ENCODE measurements around the gene WASHC4.

DNA sequence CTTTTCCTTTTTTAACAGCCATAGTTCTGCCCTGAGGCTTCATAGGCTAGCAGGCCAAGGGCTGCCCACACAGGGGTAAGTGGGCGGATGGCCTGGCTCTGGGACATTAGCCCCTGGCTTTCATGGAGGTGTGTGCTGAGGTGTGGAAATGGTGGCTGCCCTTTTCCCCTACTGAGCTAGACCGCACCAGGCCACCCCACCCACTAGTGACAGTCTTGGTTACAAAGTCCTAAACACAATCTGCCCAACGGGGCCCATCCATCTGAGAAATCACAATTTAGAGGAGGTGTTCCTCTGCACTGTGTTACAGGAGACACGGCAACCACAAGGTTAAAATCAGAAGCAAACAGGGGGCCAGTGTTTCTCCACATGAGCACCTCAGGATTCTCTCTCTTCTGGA, 92.9 kb downstream of the WASHC4 start:
- TF ChIP-seq POLR2A (IDR thresholded peaks at IDR 0.05; ENCODE audit: low read length), result no peak
- TF ChIP-seq, protein P1, sequence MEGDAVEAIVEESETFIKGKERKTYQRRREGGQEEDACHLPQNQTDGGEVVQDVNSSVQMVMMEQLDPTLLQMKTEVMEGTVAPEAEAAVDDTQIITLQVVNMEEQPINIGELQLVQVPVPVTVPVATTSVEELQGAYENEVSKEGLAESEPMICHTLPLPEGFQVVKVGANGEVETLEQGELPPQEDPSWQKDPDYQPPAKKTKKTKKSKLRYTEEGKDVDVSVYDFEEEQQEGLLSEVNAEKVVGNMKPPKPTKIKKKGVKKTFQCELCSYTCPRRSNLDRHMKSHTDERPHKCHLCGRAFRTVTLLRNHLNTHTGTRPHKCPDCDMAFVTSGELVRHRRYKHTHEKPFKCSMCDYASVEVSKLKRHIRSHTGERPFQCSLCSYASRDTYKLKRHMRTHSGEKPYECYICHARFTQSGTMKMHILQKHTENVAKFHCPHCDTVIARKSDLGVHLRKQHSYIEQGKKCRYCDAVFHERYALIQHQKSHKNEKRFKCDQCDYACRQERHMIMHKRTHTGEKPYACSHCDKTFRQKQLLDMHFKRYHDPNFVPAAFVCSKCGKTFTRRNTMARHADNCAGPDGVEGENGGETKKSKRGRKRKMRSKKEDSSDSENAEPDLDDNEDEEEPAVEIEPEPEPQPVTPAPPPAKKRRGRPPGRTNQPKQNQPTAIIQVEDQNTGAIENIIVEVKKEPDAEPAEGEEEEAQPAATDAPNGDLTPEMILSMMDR (IDR thresholded peaks at IDR 0.05), result no peak
- TF ChIP-seq RFX5 (IDR thresholded peaks at IDR 0.05), result no peak
- TF ChIP-seq, protein P2, sequence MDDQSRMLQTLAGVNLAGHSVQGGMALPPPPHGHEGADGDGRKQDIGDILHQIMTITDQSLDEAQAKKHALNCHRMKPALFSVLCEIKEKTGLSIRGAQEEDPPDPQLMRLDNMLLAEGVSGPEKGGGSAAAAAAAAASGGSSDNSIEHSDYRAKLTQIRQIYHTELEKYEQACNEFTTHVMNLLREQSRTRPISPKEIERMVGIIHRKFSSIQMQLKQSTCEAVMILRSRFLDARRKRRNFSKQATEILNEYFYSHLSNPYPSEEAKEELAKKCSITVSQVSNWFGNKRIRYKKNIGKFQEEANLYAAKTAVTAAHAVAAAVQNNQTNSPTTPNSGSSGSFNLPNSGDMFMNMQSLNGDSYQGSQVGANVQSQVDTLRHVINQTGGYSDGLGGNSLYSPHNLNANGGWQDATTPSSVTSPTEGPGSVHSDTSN (IDR thresholded peaks at IDR 0.05), result no peak
- no peak for TF ChIP-seq CBX2 (IDR thresholded peaks at IDR 0.05; ENCODE audit: borderline replicate concordance, low read depth)
- TF ChIP-seq POLR2AphosphoS2 (conservative IDR thresholded peaks at IDR 0.05; ENCODE audit: low read length), result no peak
- TF ChIP-seq, protein P3, sequence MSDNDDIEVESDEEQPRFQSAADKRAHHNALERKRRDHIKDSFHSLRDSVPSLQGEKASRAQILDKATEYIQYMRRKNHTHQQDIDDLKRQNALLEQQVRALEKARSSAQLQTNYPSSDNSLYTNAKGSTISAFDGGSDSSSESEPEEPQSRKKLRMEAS (IDR thresholded peaks at IDR 0.05), result no peak
